SU-DHL-6 (cell line): Measurements from ENCODE around the gene LRCH1.

ENCODE experiments used
- H2AFZ ChIP-seq: fragments of 200-600 bp; sonication (generic); 2 replicates; pipeline ENCODE4 v1.6.1; 2014; ENCODE audit warnings: low read depth, mild to moderate bottlenecking, moderate library complexity, mixed read lengths, antibody characterized with exemption, low read length; ENCODE audit not compliant: severe bottlenecking
- H3F3A ChIP-seq: fragments of 200-600 bp; shearing (Covaris generic); 2 replicates; pipeline ENCODE4 v1.6.0; 2016; ENCODE audit warnings: antibody characterized with exemption, mild to moderate bottlenecking; ENCODE audit not compliant: insufficient read depth
- H3K27ac ChIP-seq: fragments of 200-600 bp; sonication (generic); 2 replicates; pipeline ENCODE4 v1.5.1; 2016; ENCODE audit warnings: low read depth, mild to moderate bottlenecking, low read length, moderate library complexity, mixed read lengths
- H3K27me3 ChIP-seq: fragments of 200-600 bp; sonication (generic), shearing (Covaris generic); 2 replicates; pipeline ENCODE4 v1.6.0; 2014; ENCODE audit warnings: mild to moderate bottlenecking, low read length
- H3K36me3 ChIP-seq: fragments of 200-600 bp; sonication (generic); 2 replicates; pipeline ENCODE4 v1.6.1; 2014; ENCODE audit warnings: mild to moderate bottlenecking, low read length, mixed read lengths
- H3K4me2 ChIP-seq: fragments of 300-600, 200-600 bp; shearing (Covaris generic), sonication (generic); 2 replicates; pipeline ENCODE4 v1.6.0; 2014; ENCODE audit warnings: low read length, low read depth, mild to moderate bottlenecking; ENCODE audit not compliant: poor library complexity, severe bottlenecking
- H3K4me3 ChIP-seq: fragments of 200-600 bp; sonication (generic); 2 replicates; pipeline ENCODE4 v1.5.1; 2014; ENCODE audit warnings: antibody characterized with exemption, low read length, mild to moderate bottlenecking, mixed read lengths; ENCODE audit not compliant: insufficient read depth, poor library complexity, severe bottlenecking
- H3K79me2 ChIP-seq: fragments of 200-600 bp; sonication (generic); 2 replicates; pipeline ENCODE4 v1.6.1; 2014; ENCODE audit warnings: mild to moderate bottlenecking, low read length, moderate library complexity; ENCODE audit not compliant: insufficient read depth
- H3K9ac ChIP-seq: fragments of 200-600 bp; sonication (generic); 2 replicates; pipeline ENCODE4 v1.7.0; 2014; ENCODE audit warnings: mild to moderate bottlenecking, low read length
- H3K9me2 ChIP-seq: fragments of 200-600 bp; sonication (generic); replicated peaks from 2 replicates; pipeline ENCODE4 v1.6.1; 2014; ENCODE audit warnings: low read length; ENCODE audit not compliant: insufficient read depth
- H3K9me3 ChIP-seq: fragments of 200-600 bp; sonication (generic); 2 replicates; pipeline ENCODE4 v1.6.1; 2014; ENCODE audit warnings: low read length, mixed read lengths; ENCODE audit not compliant: insufficient read depth
- H4K20me1 ChIP-seq: fragments of 200-600 bp; sonication (generic); 2 replicates; pipeline ENCODE4 v1.6.1; 2014; ENCODE audit warnings: low read depth, mild to moderate bottlenecking, antibody characterized with exemption, low read length, moderate library complexity, mixed read lengths
- EZH2phosphoT487 ChIP-seq: fragments of 200-600 bp; sonication (generic), shearing (Covaris generic); conservative IDR thresholded peaks from 2 replicates; pipeline ENCODE4 v1.6.1; 2018; ENCODE audit warnings: mild to moderate bottlenecking, antibody characterized with exemption, low read length, moderate library complexity, mixed read lengths
- TF ChIP-seq, protein P1 (sequence below): fragments of 200-600 bp; sonication (generic); IDR thresholded peaks from one replicate; pipeline ENCODE4 v1.5.1; 2017; ENCODE audit warnings: antibody characterized with exemption, mild to moderate bottlenecking, low read length, moderate library complexity; ENCODE audit not compliant: insufficient read depth, poor library complexity, severe bottlenecking

The LRCH1 gene

GRCh38 chr13:46535002-46535401 lies 18.0 kb upstream of the LRCH1 start:
- Histone ChIP-seq H3K27me3 (no peaks in the 10 kb centered on the region), H2AFZ (no peak overlapping the region), H3K9me3 (no peaks in the 10 kb centered on the region), H3K9ac (no peak overlapping the region), H3K4me3 (no peak overlapping the region), H4K20me1 (no peaks in the 10 kb centered on the region), H3K4me2 (no peak overlapping the region), H3F3A (no peaks in the 10 kb centered on the region), H3K27ac (no peak overlapping the region), H3K9me2 (no peaks in the 10 kb centered on the region), H3K79me2 (no peaks in the 10 kb centered on the region), H3K36me3 (no peaks in the 10 kb centered on the region)
- TF ChIP-seq, protein P1, sequence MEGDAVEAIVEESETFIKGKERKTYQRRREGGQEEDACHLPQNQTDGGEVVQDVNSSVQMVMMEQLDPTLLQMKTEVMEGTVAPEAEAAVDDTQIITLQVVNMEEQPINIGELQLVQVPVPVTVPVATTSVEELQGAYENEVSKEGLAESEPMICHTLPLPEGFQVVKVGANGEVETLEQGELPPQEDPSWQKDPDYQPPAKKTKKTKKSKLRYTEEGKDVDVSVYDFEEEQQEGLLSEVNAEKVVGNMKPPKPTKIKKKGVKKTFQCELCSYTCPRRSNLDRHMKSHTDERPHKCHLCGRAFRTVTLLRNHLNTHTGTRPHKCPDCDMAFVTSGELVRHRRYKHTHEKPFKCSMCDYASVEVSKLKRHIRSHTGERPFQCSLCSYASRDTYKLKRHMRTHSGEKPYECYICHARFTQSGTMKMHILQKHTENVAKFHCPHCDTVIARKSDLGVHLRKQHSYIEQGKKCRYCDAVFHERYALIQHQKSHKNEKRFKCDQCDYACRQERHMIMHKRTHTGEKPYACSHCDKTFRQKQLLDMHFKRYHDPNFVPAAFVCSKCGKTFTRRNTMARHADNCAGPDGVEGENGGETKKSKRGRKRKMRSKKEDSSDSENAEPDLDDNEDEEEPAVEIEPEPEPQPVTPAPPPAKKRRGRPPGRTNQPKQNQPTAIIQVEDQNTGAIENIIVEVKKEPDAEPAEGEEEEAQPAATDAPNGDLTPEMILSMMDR, result no peak
- TF ChIP-seq EZH2phosphoT487, result no peak

DNA sequence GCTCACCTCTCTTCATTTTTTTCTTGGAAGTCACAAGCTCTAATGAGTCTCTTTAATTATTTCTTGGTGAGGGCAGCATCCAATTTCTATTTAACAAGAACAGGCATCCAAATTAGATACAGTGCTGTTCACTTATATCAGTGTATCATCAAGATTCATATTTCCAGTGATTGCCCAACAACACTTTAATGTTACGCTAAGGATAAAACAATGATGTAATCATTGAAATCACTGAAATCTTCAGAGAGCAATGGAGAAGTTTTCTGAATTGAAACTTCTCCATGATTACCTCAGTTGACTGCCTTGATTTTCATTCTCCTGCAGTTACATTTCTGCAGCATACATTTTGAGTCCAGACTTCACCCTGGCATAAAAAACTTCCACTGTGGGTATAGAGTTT lies 17.1 kb upstream of the LRCH1 start:
- TF ChIP-seq, protein P1, result no peak
- no peak for TF ChIP-seq EZH2phosphoT487
- H3K27ac ChIP-seq, result no peak overlapping the region
- H3K36me3 ChIP-seq, result no peaks in the 10 kb centered on the region
- no peaks in the 10 kb centered on the region for H4K20me1 ChIP-seq
- no peaks in the 10 kb centered on the region for H3K9me2 ChIP-seq
- no peak overlapping the region for H3K4me3 ChIP-seq
- H3F3A ChIP-seq, result no peaks in the 10 kb centered on the region
- H3K79me2 ChIP-seq, result no peaks in the 10 kb centered on the region
- no peaks in the 10 kb centered on the region for H3K9me3 ChIP-seq
- H3K27me3 ChIP-seq, result no peaks in the 10 kb centered on the region
- H3K4me2 ChIP-seq, result no peak overlapping the region
- no peak overlapping the region for H2AFZ ChIP-seq
- H3K9ac ChIP-seq, result no peak overlapping the region

DNA sequence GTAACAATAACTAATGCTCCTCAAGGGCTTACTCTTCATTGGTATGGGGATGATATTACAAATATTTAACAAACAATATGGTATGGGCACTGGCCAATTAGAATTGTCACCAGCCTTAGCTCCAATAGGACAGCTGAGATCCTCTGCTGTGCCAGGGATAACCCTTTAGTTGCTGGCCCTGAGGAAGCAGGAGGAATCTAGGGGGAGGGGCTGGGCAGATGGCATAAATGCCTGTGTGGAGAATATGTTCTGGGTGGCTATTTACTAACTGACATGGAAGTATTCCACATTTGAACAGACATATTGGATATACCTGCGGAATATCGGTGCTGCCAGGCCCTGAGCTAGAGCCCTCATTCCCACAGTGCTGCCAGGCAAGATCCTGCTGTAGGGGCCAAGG lies 16.6 kb upstream of the LRCH1 start:
- Histone ChIP-seq H3K36me3 (no peaks in the 10 kb centered on the region), H2AFZ (no peak overlapping the region), H3F3A (no peaks in the 10 kb centered on the region), H3K79me2 (no peaks in the 10 kb centered on the region), H3K4me3 (no peak overlapping the region), H3K9me3 (no peaks in the 10 kb centered on the region), H3K9me2 (no peaks in the 10 kb centered on the region), H3K27me3 (no peaks in the 10 kb centered on the region), H3K4me2 (no peak overlapping the region), H3K9ac (no peak overlapping the region), H4K20me1 (no peaks in the 10 kb centered on the region), H3K27ac (no peak overlapping the region)
- no peak for TF ChIP-seq EZH2phosphoT487

GRCh38 chr13:46539231-46539630 lies 13.7 kb upstream of the LRCH1 start:
- Histone ChIP-seq H3K36me3 (no peaks in the 10 kb centered on the region), H3F3A (no peaks in the 10 kb centered on the region), H3K79me2 (no peaks in the 10 kb centered on the region), H3K4me3 (no peak overlapping the region), H3K27ac (no peak overlapping the region), H3K4me2 (no peak overlapping the region), H3K9me3 (no peaks in the 10 kb centered on the region), H3K9me2 (no peaks in the 10 kb centered on the region), H4K20me1 (no peaks in the 10 kb centered on the region), H3K27me3 (no peaks in the 10 kb centered on the region), H2AFZ (no peak overlapping the region), H3K9ac (no peak overlapping the region)
- TF ChIP-seq EZH2phosphoT487, result no peak
- TF ChIP-seq, protein P1, result no peak
